ENCODE results near the gene OR13C4.

OR13C4 gene

GRCh38 chr9:104527109-104527508 lies at the start of gene OR13C4:
OR13C4 (minus strand) TSS chr9:104527209; CDS start chr9:104527209, 0 bp downstream.
- H3K4me3 ChIP-seq (ENCODE audit: low read depth in 1 of 2, low read length in 2 of 2), result no peak within 1 kb of the TSS
- no peaks in the 10 kb centered on the region for H3K4me1 ChIP-seq (ENCODE audit: insufficient read depth, low read length)
- H3K9ac ChIP-seq (ENCODE audit: low read depth, low read length), result no peak within 1 kb of the TSS
- no peaks in the 10 kb centered on the region for H4K20me1 ChIP-seq (ENCODE audit: insufficient read depth, low read length)
- H3K79me2 ChIP-seq (ENCODE audit: insufficient read depth, low read length), result no peaks in the 10 kb centered on the region
- no peak within 1 kb of the TSS for H3K4me2 ChIP-seq (ENCODE audit: insufficient read depth, low read length)
- H3K27me3 ChIP-seq (ENCODE audit: insufficient read depth, low read length, poor library complexity), result no peaks in the 10 kb centered on the region
- no peaks in the 10 kb centered on the region for H3K9me3 ChIP-seq (ENCODE audit: insufficient read depth, low read length, severe bottlenecking)
- H3K36me3 ChIP-seq (ENCODE audit: insufficient read depth, low read length), result no peaks in the 10 kb centered on the region
- H2AFZ ChIP-seq (ENCODE audit: low read depth, low read length), result no peak within 1 kb of the TSS
- no peak for TF ChIP-seq CTCF (IDR thresholded peaks at IDR 0.05; ENCODE audit: borderline replicate concordance, extremely low read depth, low read length, poor library complexity, severe bottlenecking)
- TF ChIP-seq EZH2 (IDR thresholded peaks at IDR 0.05; ENCODE audit: borderline replicate concordance, low read depth, low read length, severe bottlenecking), result no peak
- DNase-seq (no peak), ATAC-seq (ENCODE audit: insufficient read depth, low read depth) (no peak)
- H3K27ac ChIP-seq (ENCODE audit: low read length), result no peak within 1 kb of the TSS

DNA sequence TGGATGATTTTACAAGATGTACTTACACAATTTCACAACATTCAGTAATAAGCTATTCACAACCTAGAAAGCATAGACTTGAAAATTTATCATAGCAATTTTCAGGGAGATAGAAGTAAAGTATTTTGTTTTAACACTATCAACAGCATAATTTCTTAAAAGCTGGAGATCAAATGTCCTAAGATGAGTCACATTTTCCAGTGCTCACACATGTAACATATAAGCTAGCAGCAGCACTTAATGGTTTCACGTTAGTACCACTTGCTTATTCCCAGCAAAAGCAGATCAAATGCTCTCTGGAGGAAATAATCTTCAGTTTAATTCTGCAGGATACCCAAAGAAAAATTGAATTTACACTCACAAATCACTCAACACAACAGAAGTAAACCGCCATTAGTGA lies 48.4 kb upstream of the OR13C4 start:
- no peak overlapping the region for H2AFZ ChIP-seq (ENCODE audit: low read depth, low read length)
- H3K27me3 ChIP-seq (ENCODE audit: insufficient read depth, low read length, poor library complexity), result no peaks in the 10 kb centered on the region
- no peak for TF ChIP-seq CTCF (IDR thresholded peaks at IDR 0.05; ENCODE audit: borderline replicate concordance, extremely low read depth, low read length, poor library complexity, severe bottlenecking)
- H3K79me2 ChIP-seq (ENCODE audit: insufficient read depth, low read length), result no peaks in the 10 kb centered on the region
- H3K9me3 ChIP-seq (ENCODE audit: insufficient read depth, low read length, severe bottlenecking), result no peaks in the 10 kb centered on the region
- no peaks in the 10 kb centered on the region for H4K20me1 ChIP-seq (ENCODE audit: insufficient read depth, low read length)
- ATAC-seq (ENCODE audit: insufficient read depth, low read depth) (no peak), DNase-seq (no peak)
- no peak overlapping the region for H3K9ac ChIP-seq (ENCODE audit: low read depth, low read length)
- no peaks in the 10 kb centered on the region for H3K36me3 ChIP-seq (ENCODE audit: insufficient read depth, low read length)
- no peak overlapping the region for H3K4me3 ChIP-seq (ENCODE audit: low read depth in 1 of 2, low read length in 2 of 2)
- no peak overlapping the region for H3K27ac ChIP-seq (ENCODE audit: low read length)
- H3K4me1 ChIP-seq (ENCODE audit: insufficient read depth, low read length), result no peaks in the 10 kb centered on the region
- no peak overlapping the region for H3K4me2 ChIP-seq (ENCODE audit: insufficient read depth, low read length)

GRCh38 chr9:104572612-104573011 lies 45.6 kb upstream of the OR13C4 start:
- DNase-seq (no peak), ATAC-seq (ENCODE audit: insufficient read depth, low read depth) (no peak)
- Histone ChIP-seq H3K4me3 (ENCODE audit: low read depth in 1 of 2, low read length in 2 of 2) (no peak overlapping the region), H3K36me3 (ENCODE audit: insufficient read depth, low read length) (no peaks in the 10 kb centered on the region), H2AFZ (ENCODE audit: low read depth, low read length) (no peak overlapping the region), H3K79me2 (ENCODE audit: insufficient read depth, low read length) (no peaks in the 10 kb centered on the region), H3K9ac (ENCODE audit: low read depth, low read length) (no peak overlapping the region), H4K20me1 (ENCODE audit: insufficient read depth, low read length) (no peaks in the 10 kb centered on the region), H3K9me3 (ENCODE audit: insufficient read depth, low read length, severe bottlenecking) (no peaks in the 10 kb centered on the region), H3K27me3 (ENCODE audit: insufficient read depth, low read length, poor library complexity) (no peaks in the 10 kb centered on the region), H3K4me2 (ENCODE audit: insufficient read depth, low read length) (no peak overlapping the region), H3K27ac (ENCODE audit: low read length) (no peak overlapping the region), H3K4me1 (ENCODE audit: insufficient read depth, low read length) (no peaks in the 10 kb centered on the region)
- TF ChIP-seq CTCF (IDR thresholded peaks at IDR 0.05; ENCODE audit: borderline replicate concordance, extremely low read depth, low read length, poor library complexity, severe bottlenecking) (no peak), EZH2 (IDR thresholded peaks at IDR 0.05; ENCODE audit: borderline replicate concordance, low read depth, low read length, severe bottlenecking) (no peak)

- H3K4me1 ChIP-seq (ENCODE audit: insufficient read depth, low read length), result no peaks in the 10 kb centered on the region
- no peak for DNase-seq
- no peak for ATAC-seq (ENCODE audit: insufficient read depth, low read depth)
- H3K27me3 ChIP-seq (ENCODE audit: insufficient read depth, low read length, poor library complexity), result no peaks in the 10 kb centered on the region
- no peaks in the 10 kb centered on the region for H3K79me2 ChIP-seq (ENCODE audit: insufficient read depth, low read length)
- no peak within 1 kb of the TSS for H2AFZ ChIP-seq (ENCODE audit: low read depth, low read length)
- TF ChIP-seq CTCF (IDR thresholded peaks at IDR 0.05; ENCODE audit: borderline replicate concordance, extremely low read depth, low read length, poor library complexity, severe bottlenecking), result no peak
- no peak for TF ChIP-seq EZH2 (IDR thresholded peaks at IDR 0.05; ENCODE audit: borderline replicate concordance, low read depth, low read length, severe bottlenecking)
- no peak within 1 kb of the TSS for H3K4me3 ChIP-seq (ENCODE audit: low read depth in 1 of 2, low read length in 2 of 2)
- H3K4me2 ChIP-seq (ENCODE audit: insufficient read depth, low read length), result no peak within 1 kb of the TSS
- no peak within 1 kb of the TSS for H3K27ac ChIP-seq (ENCODE audit: low read length)
- H3K36me3 ChIP-seq (ENCODE audit: insufficient read depth, low read length), result no peaks in the 10 kb centered on the region
- H4K20me1 ChIP-seq (ENCODE audit: insufficient read depth, low read length), result no peaks in the 10 kb centered on the region
- no peaks in the 10 kb centered on the region for H3K9me3 ChIP-seq (ENCODE audit: insufficient read depth, low read length, severe bottlenecking)
- H3K9ac ChIP-seq (ENCODE audit: low read depth, low read length), result no peak within 1 kb of the TSS
Measured at GRCh38 chr9:104568868-104569267, 41.9 kb upstream of the OR13C4 start, which contains the start of gene OR13C8. OR13C8 (plus strand) TSS chr9:104569168; CDS start chr9:104569168, 0 bp downstream.

Data from DND-41 (cell line).